Neural cell (in vitro differentiated cells): Measurements from ENCODE around the gene ACSS1. TPM values are rescaled to one million over a fixed set of nuclear protein-coding genes. Genes with fewer than 3 reads are reported as not detected.

Experiments used
- H2AFZ ChIP-seq: fragments of 200-600, 300-800 bp; sonication (generic), shearing (Covaris generic); 2 replicates; pipeline ENCODE4 v1.6.0; 2014; ENCODE audit warnings: low read depth, mild to moderate bottlenecking, antibody characterized with exemption, low read length, moderate library complexity
- H3F3A ChIP-seq: fragments of 200-600 bp; shearing (Covaris generic); 2 replicates; pipeline ENCODE4 v1.6.1; 2016; ENCODE audit warnings: mild to moderate bottlenecking, moderate library complexity, mixed read lengths, antibody characterized with exemption, low read length; ENCODE audit not compliant: insufficient read depth, poor library complexity, severe bottlenecking
- H3K27ac ChIP-seq: fragments of 200-600, 300-800 bp; sonication (generic), shearing (Covaris generic); 2 replicates; pipeline ENCODE4 v1.5.1; 2014; ENCODE audit warnings: mild to moderate bottlenecking, low read length, moderate library complexity
- H3K27me3 ChIP-seq: fragments of 300-800, 200-600 bp; sonication (generic), shearing (Covaris generic); 2 replicates; pipeline ENCODE4 v1.6.0; 2014; ENCODE audit warnings: mild to moderate bottlenecking, low read depth, low read length, moderate library complexity; ENCODE audit not compliant: insufficient read depth
- H3K36me3 ChIP-seq: fragments of 300-800, 200-600 bp; sonication (generic), shearing (Covaris generic); 2 replicates; pipeline ENCODE4 v1.5.1; 2014; ENCODE audit warnings: mild to moderate bottlenecking, antibody characterized with exemption, low read length, moderate library complexity; ENCODE audit not compliant: insufficient read depth
- H3K4me2 ChIP-seq: fragments of 300-800, 200-600 bp; sonication (generic), shearing (Covaris generic); 2 replicates; pipeline ENCODE4 v1.6.0; 2014; ENCODE audit warnings: mild to moderate bottlenecking, low read length
- H3K4me3 ChIP-seq: fragments of 300-800, 200-600 bp; sonication (generic), shearing (Covaris generic); 2 replicates; pipeline ENCODE4 v1.5.1; 2014; ENCODE audit warnings: mild to moderate bottlenecking, low read length, moderate library complexity
- H3K79me2 ChIP-seq: fragments of 200-600 bp; shearing (Covaris generic); replicated peaks from 2 replicates; pipeline ENCODE4 v1.6.0; 2014; ENCODE audit warnings: mild to moderate bottlenecking, low read length, moderate library complexity; ENCODE audit not compliant: insufficient read depth
- H3K9ac ChIP-seq: fragments of 300-800, 200-600 bp; sonication (generic), shearing (Covaris generic); 2 replicates; pipeline ENCODE4 v1.6.1; 2016; ENCODE audit warnings: mild to moderate bottlenecking, low read length, mixed read lengths
- H3K9me2 ChIP-seq: fragments of 200-600 bp; shearing (Covaris generic); 2 replicates; pipeline ENCODE4 v1.6.1; 2016; ENCODE audit warnings: mild to moderate bottlenecking, low read length, mixed read lengths; ENCODE audit not compliant: insufficient read depth
- H3K9me3 ChIP-seq: fragments of 200-600, 300-800 bp; sonication (generic), shearing (Covaris generic); 2 replicates; pipeline ENCODE4 v1.6.1; 2016; ENCODE audit warnings: mild to moderate bottlenecking, mixed run types, low read length, moderate library complexity, mixed read lengths
- H4K20me1 ChIP-seq: fragments of 200-600 bp; shearing (Covaris generic); 2 replicates; pipeline ENCODE4 v1.6.1; 2016; ENCODE audit warnings: mild to moderate bottlenecking, mixed run types; ENCODE audit not compliant: insufficient read depth
- CTCF ChIP-seq: fragments of 450-650 bp; IDR thresholded peaks from 2 replicates; pipeline ENCODE4 v1.5.1; 2014; ENCODE audit warnings: antibody characterized with exemption, mild to moderate bottlenecking, moderate library complexity; ENCODE audit not compliant: poor library complexity, severe bottlenecking
- EP300 ChIP-seq: fragments of 450-650 bp; conservative IDR thresholded peaks from 2 replicates; pipeline ENCODE4 v1.6.1; 2014; ENCODE audit warnings: antibody characterized with exemption, mild to moderate bottlenecking, moderate library complexity; ENCODE audit not compliant: poor library complexity, severe bottlenecking
- EZH2 ChIP-seq: fragments of 200-600, 300-800 bp; shearing (Covaris generic), sonication (generic); IDR thresholded peaks from 2 replicates; pipeline ENCODE4 v1.6.1; 2014; ENCODE audit warnings: antibody characterized with exemption, low read length, borderline replicate concordance, mild to moderate bottlenecking; ENCODE audit not compliant: insufficient read depth, poor library complexity, severe bottlenecking
- MXI1 ChIP-seq: fragments of 450-650 bp; conservative IDR thresholded peaks from 2 replicates; pipeline ENCODE4 v1.6.1; 2014; ENCODE audit warnings: antibody characterized with exemption, mild to moderate bottlenecking; ENCODE audit not compliant: poor library complexity, severe bottlenecking
- POLR2AphosphoS5 ChIP-seq: IDR thresholded peaks from 2 replicates; pipeline ENCODE4 v1.6.1; 2012
- RAD21 ChIP-seq: fragments of 450-650 bp; conservative IDR thresholded peaks from 2 replicates; pipeline ENCODE4 v1.6.1; 2014; ENCODE audit warnings: antibody characterized with exemption, mild to moderate bottlenecking, moderate library complexity
- REST ChIP-seq: IDR thresholded peaks from 2 replicates; pipeline ENCODE4 v1.6.1; 2012; ENCODE audit warnings: borderline replicate concordance
- SMC3 ChIP-seq: fragments of 450-650 bp; conservative IDR thresholded peaks from 2 replicates; pipeline ENCODE4 v1.6.1; 2014; ENCODE audit warnings: antibody characterized with exemption, mild to moderate bottlenecking, moderate library complexity; ENCODE audit not compliant: poor library complexity
- TAF1 ChIP-seq: IDR thresholded peaks from 2 replicates; pipeline ENCODE4 v1.6.1; 2012; ENCODE audit warnings: low read depth
- polyA plus RNA-seq: library from polyadenylated mRNA; depleted of rRNA; stranded (reverse); fragments of >200 nt; gene quantifications from 2 replicates; pipeline ENCODE4 v1.2.3, GENCODE V29; 2014

ACSS1 gene
- polyA plus RNA-seq, 1 donor from 2014 or later, result not detected

- H3K4me3 ChIP-seq, result no peak overlapping the region
- H3K9me3 ChIP-seq, result no peaks in the 10 kb centered on the region
- no peak overlapping the region for H3K4me2 ChIP-seq
- no peak overlapping the region for H3K9ac ChIP-seq
- peaks cover 18% of the 10 kb centered on the region for H3K36me3 ChIP-seq
- TF ChIP-seq EP300 (no peak), REST (no peak), EZH2 (no peak), RAD21 (no peak), CTCF (no peak), POLR2AphosphoS5 (no peak), MXI1 (no peak), TAF1 (no peak), SMC3 (no peak)
- H3F3A ChIP-seq, result no peaks in the 10 kb centered on the region
- no peak overlapping the region for H2AFZ ChIP-seq
- H3K27ac ChIP-seq, result no peak overlapping the region
- H3K9me2 ChIP-seq, result no peaks in the 10 kb centered on the region
- H3K79me2 ChIP-seq, result no peaks in the 10 kb centered on the region
- H4K20me1 ChIP-seq, result no peaks in the 10 kb centered on the region
- no peaks in the 10 kb centered on the region for H3K27me3 ChIP-seq
Measured at GRCh38 chr20:24963672-24964505, 94.0 kb downstream of the ACSS1 start.

- Histone ChIP-seq H3K27ac (no peak overlapping the region), H3K9me2 (no peaks in the 10 kb centered on the region), H3K36me3 (peaks cover 18% of the 10 kb centered on the region), H3K79me2 (no peaks in the 10 kb centered on the region), H3K9ac (no peak overlapping the region), H2AFZ (no peak overlapping the region), H3K4me2 (no peak overlapping the region), H3F3A (no peaks in the 10 kb centered on the region), H3K27me3 (no peaks in the 10 kb centered on the region), H4K20me1 (no peaks in the 10 kb centered on the region), H3K9me3 (no peaks in the 10 kb centered on the region), H3K4me3 (no peak overlapping the region)
- TF ChIP-seq EP300 (no peak), TAF1 (no peak), RAD21 (no peak), CTCF (no peak), MXI1 (no peak), EZH2 (no peak), POLR2AphosphoS5 (no peak), REST (no peak), SMC3 (no peak)
Measured at GRCh38 chr20:24962510-24962909, 95.4 kb downstream of the ACSS1 start.
